GM23338 (cell line): ENCODE measurements around the gene GAP43.

Experiments used
- CREB1 ChIP-seq: fragments of 250-450 bp; sonication (Bioruptor Pico); IDR thresholded peaks from 2 replicates; pipeline ENCODE4 v1.5.0; 2020; ENCODE audit warnings: low read depth, mild to moderate bottlenecking, moderate library complexity
- EZH2 ChIP-seq: fragments of 200-600 bp; sonication (generic); IDR thresholded peaks from one replicate; pipeline ENCODE4 v1.8.0; 2017; ENCODE audit warnings: antibody characterized with exemption, mild to moderate bottlenecking, low read depth; ENCODE audit not compliant: unreplicated experiment
- EZH2phosphoT487 ChIP-seq: fragments of 200-600 bp; sonication (generic); IDR thresholded peaks from one replicate; pipeline ENCODE4 v1.8.1; 2018; ENCODE audit warnings: antibody characterized with exemption; ENCODE audit not compliant: unreplicated experiment
- JUNB ChIP-seq: IDR thresholded peaks from one replicate; pipeline ENCODE4 v1.6.1; 2016; ENCODE audit warnings: antibody characterized with exemption; ENCODE audit not compliant: unreplicated experiment
- NANOG ChIP-seq: IDR thresholded peaks from 2 replicates; pipeline ENCODE4 v1.6.1; 2016; ENCODE audit warnings: antibody characterized with exemption, borderline replicate concordance
- POLR2AphosphoS5 ChIP-seq: IDR thresholded peaks from 2 replicates; pipeline ENCODE4 v1.6.1; 2016; ENCODE audit warnings: antibody characterized with exemption, low read depth
- STAT1 ChIP-seq: IDR thresholded peaks from one replicate; pipeline ENCODE4 v1.6.1; 2016; ENCODE audit warnings: antibody characterized with exemption; ENCODE audit not compliant: unreplicated experiment
- ZNF114 ChIP-seq: fragments of 250-450 bp; sonication (Bioruptor Pico); IDR thresholded peaks from 2 replicates; pipeline ENCODE4 v1.5.0; 2020; ENCODE audit warnings: mild to moderate bottlenecking, moderate library complexity
- ZNF331 ChIP-seq: fragments of 250-450 bp; sonication (Bioruptor Pico); IDR thresholded peaks from 2 replicates; pipeline ENCODE4 v1.5.0; 2020; ENCODE audit warnings: low read depth, mild to moderate bottlenecking, moderate library complexity
- TF ChIP-seq, protein P1 (sequence below), 2 experiments: fragments of 200-600 bp in 1 of 2; sonication (generic) in 1 of 2; conservative IDR thresholded peaks; 2 replicates each; pipeline versions ENCODE4 v1.5.1 to v1.6.1; 2016 to 2017; ENCODE audit warnings: antibody characterized with exemption in 2 of 2, low read depth in 2 of 2, mild to moderate bottlenecking in 2 of 2, moderate library complexity in 1 of 2
- TF ChIP-seq, protein P2 (sequence below): IDR thresholded peaks from one replicate; pipeline ENCODE4 v1.6.1; 2018; ENCODE audit warnings: antibody characterized with exemption; ENCODE audit not compliant: unreplicated experiment
- TF ChIP-seq, protein P3 (sequence below): IDR thresholded peaks from 2 replicates; pipeline ENCODE4 v1.6.1; 2016; ENCODE audit warnings: antibody characterized with exemption
- TF ChIP-seq, protein P4 (sequence below): fragments of 250-450 bp; sonication (Bioruptor Pico); IDR thresholded peaks from 2 replicates; pipeline ENCODE4 v1.5.0; 2020; ENCODE audit warnings: mild to moderate bottlenecking, moderate library complexity

DNA sequence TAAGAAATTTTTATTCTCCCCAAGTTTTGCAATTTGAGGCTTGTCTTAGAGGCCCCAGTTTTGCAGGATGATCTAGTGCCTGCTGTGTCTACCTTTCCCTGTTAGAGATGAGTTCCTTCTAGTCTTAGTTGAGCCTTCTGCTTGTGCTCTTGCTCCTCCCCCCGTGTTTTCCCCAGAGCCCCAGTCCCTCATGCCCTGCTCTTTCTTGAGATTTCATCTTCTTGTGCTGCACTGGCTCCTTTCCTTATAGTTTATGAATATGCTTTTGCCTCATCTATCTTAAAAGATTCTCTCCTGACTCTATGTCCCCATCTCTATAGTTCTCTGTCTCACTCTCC is 4.7 kb downstream of the GAP43 start:
- TF ChIP-seq, protein P1, sequence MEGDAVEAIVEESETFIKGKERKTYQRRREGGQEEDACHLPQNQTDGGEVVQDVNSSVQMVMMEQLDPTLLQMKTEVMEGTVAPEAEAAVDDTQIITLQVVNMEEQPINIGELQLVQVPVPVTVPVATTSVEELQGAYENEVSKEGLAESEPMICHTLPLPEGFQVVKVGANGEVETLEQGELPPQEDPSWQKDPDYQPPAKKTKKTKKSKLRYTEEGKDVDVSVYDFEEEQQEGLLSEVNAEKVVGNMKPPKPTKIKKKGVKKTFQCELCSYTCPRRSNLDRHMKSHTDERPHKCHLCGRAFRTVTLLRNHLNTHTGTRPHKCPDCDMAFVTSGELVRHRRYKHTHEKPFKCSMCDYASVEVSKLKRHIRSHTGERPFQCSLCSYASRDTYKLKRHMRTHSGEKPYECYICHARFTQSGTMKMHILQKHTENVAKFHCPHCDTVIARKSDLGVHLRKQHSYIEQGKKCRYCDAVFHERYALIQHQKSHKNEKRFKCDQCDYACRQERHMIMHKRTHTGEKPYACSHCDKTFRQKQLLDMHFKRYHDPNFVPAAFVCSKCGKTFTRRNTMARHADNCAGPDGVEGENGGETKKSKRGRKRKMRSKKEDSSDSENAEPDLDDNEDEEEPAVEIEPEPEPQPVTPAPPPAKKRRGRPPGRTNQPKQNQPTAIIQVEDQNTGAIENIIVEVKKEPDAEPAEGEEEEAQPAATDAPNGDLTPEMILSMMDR (conservative IDR thresholded peaks at IDR 0.05; ENCODE audit: low read depth in 2 of 2): no peak
- TF ChIP-seq, protein P2, sequence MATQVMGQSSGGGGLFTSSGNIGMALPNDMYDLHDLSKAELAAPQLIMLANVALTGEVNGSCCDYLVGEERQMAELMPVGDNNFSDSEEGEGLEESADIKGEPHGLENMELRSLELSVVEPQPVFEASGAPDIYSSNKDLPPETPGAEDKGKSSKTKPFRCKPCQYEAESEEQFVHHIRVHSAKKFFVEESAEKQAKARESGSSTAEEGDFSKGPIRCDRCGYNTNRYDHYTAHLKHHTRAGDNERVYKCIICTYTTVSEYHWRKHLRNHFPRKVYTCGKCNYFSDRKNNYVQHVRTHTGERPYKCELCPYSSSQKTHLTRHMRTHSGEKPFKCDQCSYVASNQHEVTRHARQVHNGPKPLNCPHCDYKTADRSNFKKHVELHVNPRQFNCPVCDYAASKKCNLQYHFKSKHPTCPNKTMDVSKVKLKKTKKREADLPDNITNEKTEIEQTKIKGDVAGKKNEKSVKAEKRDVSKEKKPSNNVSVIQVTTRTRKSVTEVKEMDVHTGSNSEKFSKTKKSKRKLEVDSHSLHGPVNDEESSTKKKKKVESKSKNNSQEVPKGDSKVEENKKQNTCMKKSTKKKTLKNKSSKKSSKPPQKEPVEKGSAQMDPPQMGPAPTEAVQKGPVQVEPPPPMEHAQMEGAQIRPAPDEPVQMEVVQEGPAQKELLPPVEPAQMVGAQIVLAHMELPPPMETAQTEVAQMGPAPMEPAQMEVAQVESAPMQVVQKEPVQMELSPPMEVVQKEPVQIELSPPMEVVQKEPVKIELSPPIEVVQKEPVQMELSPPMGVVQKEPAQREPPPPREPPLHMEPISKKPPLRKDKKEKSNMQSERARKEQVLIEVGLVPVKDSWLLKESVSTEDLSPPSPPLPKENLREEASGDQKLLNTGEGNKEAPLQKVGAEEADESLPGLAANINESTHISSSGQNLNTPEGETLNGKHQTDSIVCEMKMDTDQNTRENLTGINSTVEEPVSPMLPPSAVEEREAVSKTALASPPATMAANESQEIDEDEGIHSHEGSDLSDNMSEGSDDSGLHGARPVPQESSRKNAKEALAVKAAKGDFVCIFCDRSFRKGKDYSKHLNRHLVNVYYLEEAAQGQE: no peak
- TF ChIP-seq EZH2: no peak
- no peak for TF ChIP-seq CREB1
- no peak for TF ChIP-seq POLR2AphosphoS5
- no peak for TF ChIP-seq ZNF331 (CRISPR knock-in tag)
- TF ChIP-seq EZH2phosphoT487: no peak
- TF ChIP-seq JUNB: no peak
- no peak for TF ChIP-seq NANOG
- no peak for TF ChIP-seq STAT1
- TF ChIP-seq ZNF114 (CRISPR knock-in tag): no peak
- TF ChIP-seq, protein P3, sequence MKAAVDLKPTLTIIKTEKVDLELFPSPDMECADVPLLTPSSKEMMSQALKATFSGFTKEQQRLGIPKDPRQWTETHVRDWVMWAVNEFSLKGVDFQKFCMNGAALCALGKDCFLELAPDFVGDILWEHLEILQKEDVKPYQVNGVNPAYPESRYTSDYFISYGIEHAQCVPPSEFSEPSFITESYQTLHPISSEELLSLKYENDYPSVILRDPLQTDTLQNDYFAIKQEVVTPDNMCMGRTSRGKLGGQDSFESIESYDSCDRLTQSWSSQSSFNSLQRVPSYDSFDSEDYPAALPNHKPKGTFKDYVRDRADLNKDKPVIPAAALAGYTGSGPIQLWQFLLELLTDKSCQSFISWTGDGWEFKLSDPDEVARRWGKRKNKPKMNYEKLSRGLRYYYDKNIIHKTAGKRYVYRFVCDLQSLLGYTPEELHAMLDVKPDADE: no peak
- TF ChIP-seq, protein P4, sequence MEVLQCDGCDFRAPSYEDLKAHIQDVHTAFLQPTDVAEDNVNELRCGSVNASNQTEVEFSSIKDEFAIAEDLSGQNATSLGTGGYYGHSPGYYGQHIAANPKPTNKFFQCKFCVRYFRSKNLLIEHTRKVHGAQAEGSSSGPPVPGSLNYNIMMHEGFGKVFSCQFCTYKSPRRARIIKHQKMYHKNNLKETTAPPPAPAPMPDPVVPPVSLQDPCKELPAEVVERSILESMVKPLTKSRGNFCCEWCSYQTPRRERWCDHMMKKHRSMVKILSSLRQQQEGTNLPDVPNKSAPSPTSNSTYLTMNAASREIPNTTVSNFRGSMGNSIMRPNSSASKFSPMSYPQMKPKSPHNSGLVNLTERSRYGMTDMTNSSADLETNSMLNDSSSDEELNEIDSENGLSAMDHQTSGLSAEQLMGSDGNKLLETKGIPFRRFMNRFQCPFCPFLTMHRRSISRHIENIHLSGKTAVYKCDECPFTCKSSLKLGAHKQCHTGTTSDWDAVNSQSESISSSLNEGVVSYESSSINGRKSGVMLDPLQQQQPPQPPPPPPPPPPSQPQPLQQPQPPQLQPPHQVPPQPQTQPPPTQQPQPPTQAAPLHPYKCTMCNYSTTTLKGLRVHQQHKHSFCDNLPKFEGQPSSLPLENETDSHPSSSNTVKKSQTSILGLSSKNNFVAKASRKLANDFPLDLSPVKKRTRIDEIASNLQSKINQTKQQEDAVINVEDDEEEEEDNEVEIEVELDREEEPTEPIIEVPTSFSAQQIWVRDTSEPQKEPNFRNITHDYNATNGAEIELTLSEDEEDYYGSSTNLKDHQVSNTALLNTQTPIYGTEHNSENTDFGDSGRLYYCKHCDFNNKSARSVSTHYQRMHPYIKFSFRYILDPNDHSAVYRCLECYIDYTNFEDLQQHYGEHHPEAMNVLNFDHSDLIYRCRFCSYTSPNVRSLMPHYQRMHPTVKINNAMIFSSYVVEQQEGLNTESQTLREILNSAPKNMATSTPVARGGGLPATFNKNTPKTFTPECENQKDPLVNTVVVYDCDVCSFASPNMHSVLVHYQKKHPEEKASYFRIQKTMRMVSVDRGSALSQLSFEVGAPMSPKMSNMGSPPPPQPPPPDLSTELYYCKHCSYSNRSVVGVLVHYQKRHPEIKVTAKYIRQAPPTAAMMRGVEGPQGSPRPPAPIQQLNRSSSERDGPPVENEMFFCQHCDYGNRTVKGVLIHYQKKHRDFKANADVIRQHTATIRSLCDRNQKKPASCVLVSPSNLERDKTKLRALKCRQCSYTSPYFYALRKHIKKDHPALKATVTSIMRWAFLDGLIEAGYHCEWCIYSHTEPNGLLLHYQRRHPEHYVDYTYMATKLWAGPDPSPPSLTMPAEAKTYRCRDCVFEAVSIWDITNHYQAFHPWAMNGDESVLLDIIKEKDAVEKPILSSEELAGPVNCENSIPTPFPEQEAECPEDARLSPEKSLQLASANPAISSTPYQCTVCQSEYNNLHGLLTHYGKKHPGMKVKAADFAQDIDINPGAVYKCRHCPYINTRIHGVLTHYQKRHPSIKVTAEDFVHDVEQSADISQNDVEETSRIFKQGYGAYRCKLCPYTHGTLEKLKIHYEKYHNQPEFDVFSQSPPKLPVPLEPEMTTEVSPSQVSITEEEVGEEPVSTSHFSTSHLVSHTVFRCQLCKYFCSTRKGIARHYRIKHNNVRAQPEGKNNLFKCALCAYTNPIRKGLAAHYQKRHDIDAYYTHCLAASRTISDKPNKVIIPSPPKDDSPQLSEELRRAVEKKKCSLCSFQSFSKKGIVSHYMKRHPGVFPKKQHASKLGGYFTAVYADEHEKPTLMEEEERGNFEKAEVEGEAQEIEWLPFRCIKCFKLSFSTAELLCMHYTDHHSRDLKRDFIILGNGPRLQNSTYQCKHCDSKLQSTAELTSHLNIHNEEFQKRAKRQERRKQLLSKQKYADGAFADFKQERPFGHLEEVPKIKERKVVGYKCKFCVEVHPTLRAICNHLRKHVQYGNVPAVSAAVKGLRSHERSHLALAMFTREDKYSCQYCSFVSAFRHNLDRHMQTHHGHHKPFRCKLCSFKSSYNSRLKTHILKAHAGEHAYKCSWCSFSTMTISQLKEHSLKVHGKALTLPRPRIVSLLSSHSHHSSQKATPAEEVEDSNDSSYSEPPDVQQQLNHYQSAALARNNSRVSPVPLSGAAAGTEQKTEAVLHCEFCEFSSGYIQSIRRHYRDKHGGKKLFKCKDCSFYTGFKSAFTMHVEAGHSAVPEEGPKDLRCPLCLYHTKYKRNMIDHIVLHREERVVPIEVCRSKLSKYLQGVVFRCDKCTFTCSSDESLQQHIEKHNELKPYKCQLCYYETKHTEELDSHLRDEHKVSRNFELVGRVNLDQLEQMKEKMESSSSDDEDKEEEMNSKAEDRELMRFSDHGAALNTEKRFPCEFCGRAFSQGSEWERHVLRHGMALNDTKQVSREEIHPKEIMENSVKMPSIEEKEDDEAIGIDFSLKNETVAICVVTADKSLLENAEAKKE: no peak
